Subcutaneous adipose tissue (tissue), 4 donors: ENCODE measurements around the gene ISM1. TPM values are rescaled to one million over a fixed set of nuclear protein-coding genes. Genes with fewer than 3 reads are reported as not detected.

Experiments used
- total RNA-seq, 4 donors: library from RNA; depleted of rRNA; stranded (reverse); fragments of >200 nt; gene quantifications; one replicate each; pipeline ENCODE4 v1.1.0, GENCODE V29; 2016
- TF ChIP-seq, protein P1 (sequence below): fragments of 450-650 bp; IDR thresholded peaks from one replicate; pipeline ENCODE4 v1.5.1; 2016; ENCODE audit warnings: low read depth, mild to moderate bottlenecking, control low read depth, antibody characterized with exemption, moderate library complexity

ISM1 gene
- total RNA-seq, 4 donors from 2014 or later, result 12.2 to 16.0 (median 12.6) TPM

DNA sequence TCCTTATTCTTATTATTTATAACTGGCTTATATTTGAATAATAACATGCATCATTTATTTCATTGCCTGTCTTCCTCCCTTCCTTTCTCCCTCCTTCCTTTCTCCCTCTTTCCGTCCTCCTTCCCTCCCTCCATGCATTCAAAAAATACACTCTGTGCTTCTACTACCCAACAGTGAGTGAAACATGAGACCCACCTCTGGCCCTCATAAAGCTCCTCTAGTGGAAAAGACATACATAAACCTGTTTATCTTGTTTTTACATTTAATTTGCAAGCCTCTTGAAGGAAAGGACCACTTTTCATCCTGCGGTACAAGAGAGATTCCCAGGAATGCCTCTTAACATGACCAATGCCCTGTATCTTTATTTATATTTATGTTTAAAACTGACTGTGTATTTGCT is 21.8 kb upstream of the ISM1 start:
- TF ChIP-seq, protein P1, sequence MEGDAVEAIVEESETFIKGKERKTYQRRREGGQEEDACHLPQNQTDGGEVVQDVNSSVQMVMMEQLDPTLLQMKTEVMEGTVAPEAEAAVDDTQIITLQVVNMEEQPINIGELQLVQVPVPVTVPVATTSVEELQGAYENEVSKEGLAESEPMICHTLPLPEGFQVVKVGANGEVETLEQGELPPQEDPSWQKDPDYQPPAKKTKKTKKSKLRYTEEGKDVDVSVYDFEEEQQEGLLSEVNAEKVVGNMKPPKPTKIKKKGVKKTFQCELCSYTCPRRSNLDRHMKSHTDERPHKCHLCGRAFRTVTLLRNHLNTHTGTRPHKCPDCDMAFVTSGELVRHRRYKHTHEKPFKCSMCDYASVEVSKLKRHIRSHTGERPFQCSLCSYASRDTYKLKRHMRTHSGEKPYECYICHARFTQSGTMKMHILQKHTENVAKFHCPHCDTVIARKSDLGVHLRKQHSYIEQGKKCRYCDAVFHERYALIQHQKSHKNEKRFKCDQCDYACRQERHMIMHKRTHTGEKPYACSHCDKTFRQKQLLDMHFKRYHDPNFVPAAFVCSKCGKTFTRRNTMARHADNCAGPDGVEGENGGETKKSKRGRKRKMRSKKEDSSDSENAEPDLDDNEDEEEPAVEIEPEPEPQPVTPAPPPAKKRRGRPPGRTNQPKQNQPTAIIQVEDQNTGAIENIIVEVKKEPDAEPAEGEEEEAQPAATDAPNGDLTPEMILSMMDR, result no peak

DNA sequence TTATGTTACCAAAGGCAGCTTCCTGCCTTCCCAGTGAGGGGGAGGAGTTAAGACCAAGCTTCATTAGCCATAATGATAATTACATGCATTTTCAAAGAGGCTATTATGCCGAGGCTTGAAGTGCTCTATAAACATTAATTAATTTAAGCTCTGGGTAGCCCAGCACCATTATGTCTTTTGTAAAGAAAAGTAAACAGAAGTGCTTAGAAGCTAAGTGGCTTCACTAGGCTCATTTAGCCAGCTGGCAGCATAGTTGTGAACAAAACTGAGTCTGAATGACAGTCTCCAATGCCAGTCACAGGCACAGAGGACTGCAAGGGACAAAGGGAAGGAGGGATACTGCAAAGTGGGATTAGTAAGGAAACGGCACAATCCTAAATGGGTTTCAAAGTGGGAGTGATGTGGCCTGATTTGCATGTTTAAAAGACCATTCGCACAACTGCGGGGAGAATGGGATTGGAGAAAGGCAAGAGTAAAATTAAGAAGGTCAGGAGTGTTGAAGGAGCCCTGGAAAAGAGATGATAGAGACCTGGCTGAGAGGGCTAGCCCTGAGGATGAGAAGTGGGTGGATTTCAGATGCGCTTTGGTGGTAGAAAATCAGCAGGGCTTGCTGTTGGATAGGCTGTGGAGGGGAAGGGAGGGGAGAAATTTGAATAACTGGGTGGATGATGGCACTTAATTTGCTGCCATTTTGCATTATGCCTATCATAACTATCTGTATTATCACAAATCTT is 20.1 kb upstream of the ISM1 start:
- TF ChIP-seq, protein P1, result no peak

DNA sequence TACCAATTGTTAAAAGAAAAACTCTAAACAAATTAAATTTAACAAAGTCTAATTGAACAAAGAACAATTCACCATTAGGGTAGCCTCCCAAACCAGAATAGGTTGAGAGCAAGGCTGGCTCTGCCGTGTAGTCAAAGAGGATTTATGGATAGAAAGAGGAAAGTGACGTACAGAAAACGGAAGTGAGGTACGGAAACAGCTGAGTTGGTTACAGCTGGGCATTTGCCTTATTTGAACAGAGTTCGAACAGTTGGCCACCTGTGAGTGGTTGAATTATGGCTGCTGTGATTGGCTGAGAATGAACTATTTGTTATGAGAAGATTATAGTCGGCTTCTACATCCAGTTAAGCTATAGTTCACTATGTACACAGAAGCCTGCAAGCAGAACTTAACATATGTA is 18.5 kb upstream of the ISM1 start:
- TF ChIP-seq, protein P1, result no peak

DNA sequence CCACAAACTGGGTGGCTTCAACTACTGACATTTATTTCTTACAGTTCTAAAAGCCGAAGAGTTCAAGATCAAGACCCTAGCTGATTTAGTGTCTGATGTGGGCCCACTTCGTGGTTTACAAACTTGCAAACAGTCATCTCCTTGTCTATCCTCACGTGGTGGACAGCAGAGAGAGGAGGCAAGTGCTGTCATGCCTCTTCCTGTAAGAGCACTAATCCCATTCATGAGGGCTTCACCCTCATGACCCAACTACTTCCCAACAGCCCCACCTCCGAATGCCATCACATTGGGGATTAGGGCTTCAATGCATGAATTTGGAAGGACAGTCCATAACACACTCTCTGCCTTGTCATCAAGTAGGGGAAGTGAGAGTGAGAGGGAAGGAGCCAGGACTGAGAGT is 15.6 kb upstream of the ISM1 start:
- TF ChIP-seq, protein P1, result no peak

DNA sequence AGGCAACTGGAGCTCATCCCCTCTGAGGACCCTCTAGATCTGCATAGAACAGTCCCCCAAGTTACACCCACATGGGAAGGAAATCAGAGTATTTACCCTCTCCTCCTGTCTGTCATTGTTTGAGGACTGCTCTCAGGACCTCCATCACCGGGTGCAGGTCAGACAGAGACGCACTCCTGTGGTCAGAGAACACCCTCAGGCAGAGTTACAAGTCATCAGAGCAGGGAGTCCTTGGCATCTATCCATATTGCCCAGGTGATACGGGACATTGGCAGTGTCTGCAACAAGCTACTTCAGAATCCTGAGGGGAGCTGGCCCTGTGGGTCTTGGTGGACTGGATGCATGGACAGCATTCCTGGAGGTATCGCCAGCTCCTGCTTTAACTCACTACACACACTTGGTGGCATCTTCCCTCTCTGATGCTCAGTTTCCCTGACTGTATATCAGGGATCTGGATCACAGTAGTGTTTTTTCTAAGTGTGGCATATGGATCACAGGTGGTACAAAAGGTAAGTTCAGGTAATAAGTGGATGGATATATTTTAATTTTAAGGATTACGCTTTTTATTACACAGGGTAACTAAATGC is 15.1 kb upstream of the ISM1 start:
- TF ChIP-seq, protein P1, result no peak

DNA sequence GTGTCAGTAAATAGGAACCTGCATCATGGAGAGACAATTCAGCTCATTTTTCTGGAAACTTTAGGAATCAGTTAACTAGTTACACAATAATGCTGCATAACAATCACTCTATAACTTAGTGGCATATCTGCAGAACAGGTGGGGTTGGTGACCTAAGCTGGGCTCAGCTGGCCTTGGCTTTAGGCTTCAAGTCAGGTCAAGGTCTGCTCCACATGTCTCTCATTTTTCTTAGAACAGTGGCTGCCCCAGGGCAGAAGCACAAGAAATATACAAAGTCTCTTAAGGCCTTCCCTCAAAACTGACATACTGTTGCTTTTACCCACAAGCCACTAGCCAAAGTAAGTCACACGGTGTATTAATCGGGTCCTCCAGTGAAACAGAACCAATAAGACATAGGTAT is 14.1 kb upstream of the ISM1 start:
- TF ChIP-seq, protein P1, result no peak

DNA sequence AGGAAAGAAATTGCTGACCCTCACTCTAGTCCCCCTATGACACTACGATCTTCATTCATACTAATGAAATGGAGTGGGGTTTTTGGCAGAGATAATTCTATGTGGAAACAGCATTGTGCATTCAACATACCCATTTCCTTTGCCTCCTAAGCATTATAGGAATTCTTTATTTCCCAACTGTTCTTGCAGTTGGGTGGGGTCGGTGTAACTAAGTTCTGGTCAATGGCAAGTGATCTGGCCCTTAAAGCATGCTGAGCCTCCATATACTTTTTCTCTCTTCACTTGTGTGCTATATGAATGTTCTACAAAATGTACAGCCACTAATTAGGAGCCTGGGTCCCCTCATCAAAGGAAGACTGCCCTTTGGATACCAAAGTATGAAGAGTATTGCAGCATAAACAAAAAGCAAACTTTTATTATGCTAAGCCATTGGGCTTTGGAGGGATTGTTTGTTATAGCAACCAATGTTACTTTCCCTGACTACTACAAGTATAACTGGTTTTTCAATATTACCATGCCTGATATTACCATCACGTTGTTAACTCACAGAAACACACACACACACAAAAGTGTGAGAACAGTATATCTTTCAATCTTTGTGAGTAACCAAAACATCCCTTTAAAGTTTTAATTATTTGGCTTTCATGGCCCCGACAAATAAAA is 9.0 kb upstream of the ISM1 start:
- TF ChIP-seq, protein P1, result no peak
